MM.1S (cell line): ENCODE data around the gene IYD.

Source experiments
- CTCF ChIP-seq: fragments of 300-600 bp; sonication (generic); IDR thresholded peaks from 2 replicates; pipeline ENCODE4 v1.5.1; 2016; ENCODE audit warnings: antibody characterized with exemption, low read length, mixed read lengths
- EZH2 ChIP-seq: fragments of 300-600 bp; sonication (generic); optimal IDR thresholded peaks from 2 replicates; pipeline ENCODE3; 2017; ENCODE audit warnings: low read depth, mild to moderate bottlenecking, antibody characterized with exemption, low read length, mixed read lengths

GRCh38 chr6:150336708-150337107, 32.1 kb upstream of the IYD start:
- TF ChIP-seq CTCF (no peak), EZH2 (no peak)
